CD4-positive, alpha-beta T cell treated with Interferon gamma for 1 hour (primary cell): ENCODE measurements around the gene KLRK1.
"Not testable (repeated sequence)": the region's sequence is repeated elsewhere in the genome, so short reads cannot be mapped to it uniquely, and the experiment has no call there.

Experiments
- DNase-seq: peaks from one replicate; pipeline ENCODE4 v3.0.0-alpha.2; 2020

Gene KLRK1

GRCh38 chr12:10389904-10390303, at the start of gene KLRK1:
KLRK1 (minus strand) TSS chr12:10390041; CDS start chr12:10388810, 1,231 bp downstream.
- DNase-seq = no peak

DNA sequence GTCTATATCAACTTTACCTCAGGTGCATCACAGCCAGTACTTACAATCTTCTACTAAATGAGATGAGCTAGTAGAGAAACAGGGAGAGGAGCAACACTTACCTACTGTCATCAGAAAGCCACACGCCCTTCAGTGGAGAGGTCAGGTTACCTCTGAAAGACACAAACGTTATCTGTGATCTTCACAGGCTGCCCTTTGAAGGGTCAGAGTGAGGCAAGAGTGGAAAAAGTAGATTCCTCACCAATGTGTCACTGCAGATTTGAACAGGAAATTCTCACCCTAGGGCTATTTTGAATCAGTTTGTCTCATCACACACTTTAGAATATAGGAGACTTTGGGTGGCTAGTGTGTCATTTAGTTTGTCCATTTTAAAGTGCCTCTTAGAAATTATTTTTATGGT, 47.8 kb upstream of the KLRK1 start:
- not testable (repeated sequence) for DNase-seq

DNA sequence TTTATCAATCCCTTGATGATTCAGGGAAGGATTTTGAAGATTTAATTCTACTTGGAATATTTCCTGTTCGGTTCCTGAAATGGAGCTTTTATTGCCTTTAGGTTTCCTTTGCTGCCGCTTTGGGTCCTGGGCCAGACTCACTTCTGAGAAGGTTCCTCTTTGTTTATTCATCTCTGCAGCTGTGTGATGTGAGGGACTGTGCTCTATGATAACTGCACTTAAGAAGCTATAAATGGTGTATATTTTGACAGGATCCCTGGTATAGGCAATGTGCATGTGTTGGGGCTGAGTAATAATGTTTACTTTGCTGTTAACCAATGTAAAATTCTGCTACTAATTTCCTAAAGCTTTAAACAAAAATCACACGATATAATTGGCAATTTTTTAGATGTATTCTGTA, 46.0 kb upstream of the KLRK1 start, which contains the start of gene KLRC2:
Gene KLRC2, minus strand, starts transcription at position 195 of the 400 bp plus-strand sequence. Its CDS starts 24 bp downstream, at position 171.
- DNase-seq = not testable (repeated sequence)

GRCh38 chr12:10430623-10431022, 40.8 kb upstream of the KLRK1 start:
- DNase-seq = not testable (repeated sequence)

- not testable (repeated sequence) for DNase-seq
These were observed 36.1 kb upstream of the KLRK1 start for GRCh38 chr12:10425938-10426337.

- not testable (repeated sequence) for DNase-seq
These were observed 34.5 kb upstream of the KLRK1 start for GRCh38 chr12:10424260-10424899.

DNA sequence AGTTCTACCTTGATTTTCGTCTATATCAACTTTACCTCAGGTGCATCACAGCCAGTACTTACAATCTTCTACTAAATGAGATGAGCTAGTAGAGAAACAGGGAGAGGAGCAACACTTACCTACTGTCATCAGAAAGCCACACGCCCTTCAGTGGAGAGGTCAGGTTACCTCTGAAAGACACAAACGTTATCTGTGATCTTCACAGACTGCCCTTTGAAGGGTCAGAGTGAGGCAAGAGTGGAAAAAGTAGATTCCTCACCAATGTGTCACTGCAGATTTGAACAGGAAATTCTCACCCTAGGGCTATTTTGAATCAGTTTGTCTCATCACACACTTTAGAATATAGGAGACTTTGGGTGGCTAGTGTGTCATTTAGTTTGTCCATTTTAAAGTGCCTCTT, 32.3 kb upstream of the KLRK1 start:
- DNase-seq = not testable (repeated sequence)

DNA sequence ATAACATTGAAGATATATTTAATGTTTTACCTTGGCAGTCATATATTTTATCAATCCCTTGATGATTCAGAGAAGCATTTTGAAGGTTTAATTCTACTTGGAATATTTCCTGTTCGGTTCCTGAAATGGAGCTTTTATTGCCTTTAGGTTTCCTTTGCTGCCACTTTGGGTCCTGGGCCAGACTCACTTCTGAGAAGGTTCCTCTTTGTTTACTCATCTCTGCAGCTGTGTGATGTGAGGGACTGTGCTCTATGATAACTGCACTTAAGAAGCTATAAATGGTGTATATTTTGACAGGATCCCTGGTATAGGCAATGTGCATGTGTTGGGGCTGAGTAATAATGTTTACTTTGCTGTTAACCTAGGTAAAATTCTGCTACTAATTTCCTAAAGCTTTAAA, 30.5 kb upstream of the KLRK1 start, which contains the start of gene KLRC3:
Gene KLRC3, minus strand, starts transcription at position 262 of the 400 bp plus-strand sequence. Its CDS starts 45 bp downstream, at position 217.
- DNase-seq = not testable (repeated sequence)

GRCh38 chr12:10409392-10409791, 19.6 kb upstream of the KLRK1 start, which contains the start of gene KLRC4:
KLRC4 (minus strand) TSS chr12:10409757; CDS start chr12:10409575, 182 bp downstream.
- no peak for DNase-seq

DNA sequence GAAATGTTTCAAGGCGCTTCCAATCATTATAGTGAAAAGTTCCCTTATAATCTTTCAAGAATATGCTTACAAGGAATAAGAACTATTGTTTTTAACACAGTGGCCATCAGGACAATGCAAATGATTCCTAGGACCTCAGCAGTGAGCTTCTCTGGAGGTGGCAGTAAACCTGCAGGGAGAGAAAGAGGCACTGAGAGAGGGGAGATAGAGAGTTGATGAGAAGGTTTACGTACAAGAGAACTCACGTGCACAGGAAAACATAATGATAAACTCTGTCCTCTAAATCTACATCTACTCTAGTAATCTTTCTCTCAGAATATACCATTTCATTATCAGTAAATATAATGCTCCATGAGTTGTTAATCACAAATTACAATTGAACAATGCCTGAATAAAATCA, 19.0 kb upstream of the KLRK1 start:
- DNase-seq = no peak

GRCh38 chr12:10406725-10407124, 16.9 kb upstream of the KLRK1 start:
- peak; percentile 42 for DNase-seq

DNA sequence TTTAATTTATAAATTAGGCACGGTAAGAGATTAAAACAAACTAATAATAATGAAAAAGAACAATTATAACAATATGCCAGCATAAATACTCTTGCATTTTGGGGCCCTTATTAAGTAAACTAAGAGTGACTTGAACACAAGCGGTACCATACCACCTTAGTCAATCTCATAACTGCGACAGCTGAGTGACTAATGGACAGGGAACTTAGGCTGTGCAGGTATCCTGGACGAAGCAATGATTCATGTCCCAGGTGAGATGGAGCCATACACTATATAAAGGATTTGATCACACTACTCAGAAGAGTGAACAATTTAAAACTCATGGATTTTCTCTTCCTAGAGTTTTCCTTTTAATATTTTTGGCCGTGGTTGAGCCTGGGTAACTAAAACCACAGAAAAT, 15.5 kb upstream of the KLRK1 start:
- DNase-seq = no peak

- no peak for DNase-seq
These were observed 15.0 kb upstream of the KLRK1 start for GRCh38 chr12:10404798-10405197.

DNA sequence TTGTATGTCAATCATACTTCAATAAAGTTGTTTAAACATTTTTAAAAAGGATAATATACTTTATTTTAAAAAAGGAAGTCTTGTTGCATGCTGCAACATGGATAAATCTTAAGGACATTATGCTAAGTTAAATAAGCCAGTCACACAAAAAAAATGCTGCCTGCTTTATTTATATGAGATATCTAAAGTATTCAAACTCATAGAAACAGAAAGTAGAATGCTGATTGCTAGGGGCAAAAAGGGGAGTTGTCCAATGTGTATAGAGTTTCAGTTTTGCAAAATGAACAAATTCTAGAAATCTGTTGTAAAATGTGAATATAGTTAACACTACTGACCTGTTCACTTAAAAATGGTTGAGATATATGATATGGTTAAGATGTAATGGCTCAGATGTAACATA, 11.0 kb upstream of the KLRK1 start:
- DNase-seq = no peak

- no peak for DNase-seq
These were observed 8.3 kb upstream of the KLRK1 start for GRCh38 chr12:10398168-10398567.

DNA sequence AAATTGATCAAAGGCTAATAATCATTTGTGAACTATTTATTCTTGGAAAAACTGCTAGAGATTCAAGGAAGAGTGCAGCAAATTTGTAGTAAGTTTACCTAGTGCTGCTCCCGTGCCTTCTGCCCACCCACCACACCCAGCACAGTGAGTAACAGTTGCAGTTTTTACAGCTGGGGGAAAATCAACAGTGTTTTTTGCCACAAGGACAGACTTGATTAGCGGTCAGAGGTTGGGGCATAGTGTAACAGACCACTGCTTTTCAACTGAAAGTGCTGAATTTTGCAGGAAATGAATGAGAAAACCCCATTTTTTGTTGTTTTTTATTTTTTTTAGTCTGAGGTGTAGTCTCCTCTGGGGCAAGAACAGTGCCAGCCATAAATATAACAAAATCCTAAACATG, 7.5 kb upstream of the KLRK1 start:
- DNase-seq = peak; percentile 20

DNA sequence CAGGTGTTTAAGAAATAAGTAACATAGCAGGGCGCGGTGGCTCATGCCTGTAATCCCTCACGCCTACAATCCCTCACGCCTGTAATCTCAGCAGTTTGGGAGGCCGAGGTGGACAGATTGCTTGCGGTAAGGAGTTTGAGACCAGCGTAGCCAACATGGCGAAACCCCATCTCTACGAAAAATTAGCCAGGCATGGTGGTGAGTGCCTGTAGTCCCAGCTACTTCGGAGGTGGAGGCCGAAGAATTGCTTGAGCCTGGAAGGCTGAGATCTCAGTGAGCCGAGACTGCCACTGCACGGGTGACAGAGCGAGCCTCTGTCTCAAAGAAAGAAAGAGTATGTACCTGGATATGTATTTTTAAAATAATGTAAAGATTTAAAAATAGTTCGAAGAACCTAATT, 6.3 kb upstream of the KLRK1 start:
- DNase-seq = not testable (repeated sequence)

- no peak for DNase-seq
These were observed 5.7 kb upstream of the KLRK1 start for GRCh38 chr12:10395390-10395998.

DNA sequence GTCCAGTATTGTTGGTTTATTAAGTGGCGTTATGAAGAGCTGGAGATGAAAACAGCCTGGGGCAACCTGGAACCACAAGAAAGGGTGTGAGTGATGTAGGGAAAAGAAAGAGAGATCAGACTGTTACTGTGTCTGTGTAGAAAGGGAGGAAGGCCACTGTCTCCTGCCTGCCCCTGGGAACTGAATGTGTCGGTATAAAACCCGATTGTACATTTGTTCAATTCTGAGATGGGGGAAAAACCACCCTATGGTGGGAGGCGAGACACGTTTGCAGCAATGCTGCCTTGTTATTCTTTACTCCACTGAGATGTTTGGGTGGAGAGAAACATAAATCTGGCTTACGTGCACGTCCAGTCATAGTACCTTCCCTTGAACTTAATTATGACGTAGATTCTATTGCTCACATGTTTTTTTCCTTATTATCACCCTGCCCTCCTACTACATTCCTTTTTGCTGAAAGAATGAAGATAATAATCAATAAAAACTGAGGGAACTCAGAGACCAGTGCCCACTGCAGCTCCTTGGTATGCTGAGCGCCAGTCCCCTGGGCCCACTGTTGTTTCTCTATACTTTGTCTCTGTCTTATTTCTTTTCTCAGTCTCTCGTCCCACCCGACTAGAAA, 4.8 kb upstream of the KLRK1 start:
- peak; percentile 61 for DNase-seq

DNA sequence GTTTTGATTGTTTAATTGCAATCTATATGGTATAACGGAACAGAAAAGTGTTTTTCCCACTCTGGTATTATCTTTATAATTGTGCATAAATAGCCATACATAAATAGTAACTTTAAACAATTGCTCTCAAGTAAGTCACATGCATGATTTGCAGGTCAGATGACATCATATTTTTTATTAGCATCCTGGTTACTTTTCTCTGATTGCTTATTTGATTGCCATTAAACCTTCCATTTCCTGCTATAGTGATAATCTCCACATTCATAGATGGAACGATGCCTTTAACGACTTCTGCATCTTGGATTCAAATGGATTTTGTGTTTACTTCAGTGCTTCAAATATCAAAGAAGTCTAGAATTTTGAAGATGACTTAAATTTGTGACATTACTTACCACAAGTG, 3.5 kb upstream of the KLRK1 start:
- no peak for DNase-seq

DNA sequence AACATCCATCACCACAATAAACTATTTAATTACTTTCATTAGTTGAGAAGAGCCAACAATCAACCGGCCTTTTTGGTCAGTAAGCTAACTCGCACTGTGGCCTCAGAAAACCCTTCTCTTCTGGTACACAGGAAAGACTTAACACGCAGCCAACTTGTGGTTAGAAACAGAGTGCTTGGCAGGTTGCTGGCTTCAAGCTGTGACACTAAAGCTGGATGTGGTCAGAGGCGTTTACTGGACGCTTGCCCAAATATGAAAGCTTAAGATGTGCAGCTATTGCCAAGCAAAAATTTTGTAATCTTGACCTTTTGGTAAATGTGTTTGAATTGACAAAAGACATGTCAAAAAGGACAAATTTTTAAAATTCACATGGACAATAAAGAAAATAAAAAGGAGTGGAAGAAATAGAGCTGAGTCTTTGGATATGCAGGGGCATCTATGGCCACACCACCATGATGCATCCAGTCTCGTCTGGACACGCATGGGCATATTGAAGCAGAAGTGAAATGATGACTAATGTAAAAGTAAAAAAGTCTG, 2.6 kb upstream of the KLRK1 start:
- DNase-seq = peak; percentile 53

DNA sequence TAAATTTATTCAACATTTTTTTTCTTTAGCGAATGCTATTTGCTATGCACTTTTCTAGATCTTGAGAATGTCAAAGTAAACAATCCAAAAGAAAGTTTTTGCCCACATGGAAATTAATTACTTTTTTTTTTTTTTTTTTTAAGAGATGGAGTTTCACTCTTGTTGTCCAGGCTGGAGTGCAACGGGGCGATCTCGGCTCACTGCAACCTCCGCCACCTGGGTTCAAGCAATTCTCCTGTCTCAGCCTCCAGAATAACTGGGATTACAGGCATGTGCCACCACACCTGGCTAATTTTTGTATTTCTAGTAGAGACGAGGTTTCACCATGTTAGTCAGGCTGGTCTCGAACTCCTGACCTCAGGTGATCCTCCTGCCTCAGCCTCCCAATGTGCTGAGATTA, 1.1 kb upstream of the KLRK1 start:
- not testable (repeated sequence) for DNase-seq

DNA sequence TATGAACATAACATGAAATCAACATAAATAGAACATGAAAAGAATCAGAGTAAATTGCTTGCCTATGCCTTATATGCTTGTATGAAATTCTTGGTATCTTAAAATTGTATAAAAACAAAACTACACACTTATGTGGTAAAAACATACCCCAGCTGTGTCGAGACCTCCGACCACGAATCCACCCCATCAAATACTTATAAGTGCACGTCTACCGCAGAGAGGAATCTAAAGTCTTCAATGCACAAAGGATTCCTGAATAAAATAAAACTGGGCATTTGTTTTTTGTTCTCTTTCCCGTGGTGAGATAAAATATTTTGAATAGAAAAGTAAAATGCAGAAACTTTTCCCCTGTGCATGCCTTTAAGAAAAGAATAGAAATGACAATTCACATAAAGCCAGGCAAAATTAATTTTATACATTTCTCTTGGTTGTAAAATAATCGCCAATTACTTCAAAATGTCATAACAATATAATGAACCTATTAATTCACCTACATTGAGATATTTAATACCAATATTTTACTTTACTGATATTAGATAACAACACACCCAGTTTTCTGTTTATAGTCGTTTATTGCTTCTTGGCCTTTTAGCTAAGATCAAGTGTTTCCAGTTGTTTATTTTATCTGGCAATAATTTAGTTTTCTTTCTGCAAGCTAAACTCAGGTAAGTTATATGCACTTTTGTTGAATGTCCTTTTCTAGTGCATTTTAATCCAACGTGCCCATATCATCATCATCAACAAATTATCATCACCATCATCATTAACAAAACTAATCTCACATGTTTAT, 1.0 kb downstream of the KLRK1 start:
- no peak for DNase-seq
